GM21723 (cell line): Measurements from ENCODE around the gene LRP5.

Experiments
- ATAC-seq: cut with Tn5 transposase; IDR thresholded peaks from one replicate; pipeline ENCODE4 v1.9.1; 2021; ENCODE audit warnings: mild to moderate bottlenecking, moderate library complexity; ENCODE audit not compliant: unreplicated experiment

The LRP5 gene

GRCh38 chr11:68345776-68346461 is 33.5 kb downstream of the LRP5 start:
- ATAC-seq, result no peak

GRCh38 chr11:68346462-68346790 is 34.0 kb downstream of the LRP5 start:
- ATAC-seq, result no peak

GRCh38 chr11:68347345-68347744 is 35.0 kb downstream of the LRP5 start:
- no peak for ATAC-seq

- ATAC-seq, result no peak
These were observed 35.5 kb downstream of the LRP5 start for GRCh38 chr11:68347841-68348240.

GRCh38 chr11:68349461-68350249 is 37.3 kb downstream of the LRP5 start:
- ATAC-seq, result no peak

- no peak for ATAC-seq
These were observed 38.5 kb downstream of the LRP5 start for GRCh38 chr11:68350759-68351449.

DNA sequence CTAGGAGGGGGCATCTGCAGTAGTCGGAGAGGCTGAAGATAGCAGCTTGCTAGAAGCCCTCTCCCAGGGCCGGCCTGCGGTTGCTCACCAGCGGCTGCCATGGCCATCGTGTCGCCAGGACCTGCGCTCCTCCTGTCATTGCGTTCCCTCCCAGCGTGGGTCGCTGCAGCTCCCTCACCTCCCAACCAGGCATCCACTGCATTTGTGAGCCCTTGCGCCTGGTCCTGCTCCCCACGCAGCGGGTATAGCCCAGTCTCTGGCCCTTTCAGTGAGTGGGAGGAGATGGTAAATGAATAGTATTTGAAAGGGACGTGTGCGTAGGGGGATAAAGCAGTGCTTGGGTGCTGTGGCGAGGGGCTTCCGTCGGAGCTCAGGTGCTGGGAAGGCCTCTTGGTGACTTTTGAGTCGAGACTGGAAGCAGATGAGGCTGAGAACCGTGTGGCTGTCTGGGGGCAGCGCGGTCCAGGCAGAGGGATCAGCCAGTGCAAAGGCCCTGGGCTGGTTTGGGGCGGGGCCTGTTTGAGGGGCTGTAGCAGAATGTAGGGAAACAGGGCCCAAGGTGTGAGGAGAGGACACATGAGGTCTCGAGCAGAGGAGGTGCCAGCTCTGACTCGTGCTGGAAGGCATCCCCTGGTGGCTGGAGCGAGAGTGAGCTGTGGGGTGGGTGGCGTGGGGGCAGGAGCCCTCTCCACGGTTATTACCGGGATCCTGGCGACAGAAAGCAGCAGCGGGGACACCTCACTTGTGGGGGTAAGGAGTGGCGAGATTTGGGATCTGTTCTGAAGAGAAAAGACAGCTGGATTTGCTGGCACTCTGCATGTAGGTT is 39.3 kb downstream of the LRP5 start:
- ATAC-seq, result no peak

DNA sequence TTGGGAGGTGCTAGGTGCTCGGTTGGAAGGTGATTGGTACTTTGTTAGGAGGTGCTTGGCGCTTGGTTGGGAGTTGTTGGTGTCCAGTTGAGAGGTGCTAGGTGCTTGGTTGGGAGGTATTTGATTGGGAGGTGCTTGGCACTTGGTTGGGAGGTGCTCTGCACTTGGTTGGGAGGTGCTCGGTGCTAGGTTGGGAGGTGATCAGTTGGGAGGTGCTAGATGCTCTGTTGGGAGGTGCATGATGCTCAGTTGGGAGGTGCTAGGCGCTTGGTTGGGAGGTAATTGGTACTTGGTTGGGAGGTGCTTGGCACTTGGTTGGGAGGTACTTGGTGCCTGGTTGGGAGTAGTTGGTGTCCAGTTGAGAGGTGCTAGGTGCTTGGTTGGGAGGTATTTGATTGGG is 40.2 kb downstream of the LRP5 start:
- ATAC-seq, result no peak

DNA sequence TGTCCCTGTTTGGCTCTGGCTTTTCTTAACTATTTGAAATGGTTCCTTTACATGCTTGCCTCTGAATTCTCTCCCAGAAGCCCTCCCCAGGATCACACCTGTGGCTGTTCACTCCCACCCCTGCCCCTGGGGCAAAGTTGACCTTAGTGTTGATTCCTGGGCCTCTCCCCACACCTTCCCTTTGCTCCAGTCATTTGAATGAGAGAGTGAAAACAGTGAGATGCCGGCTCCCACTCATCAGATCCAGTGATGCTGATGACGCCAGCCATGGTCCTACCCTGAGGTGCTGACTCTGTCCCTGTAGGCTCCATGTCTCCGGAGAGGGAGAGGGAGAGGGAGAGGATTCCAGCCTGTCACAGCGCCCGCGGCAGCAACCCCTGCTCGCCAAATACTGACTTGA is 40.7 kb downstream of the LRP5 start:
- ATAC-seq, result no peak

- ATAC-seq, result no peak
These were observed 41.3 kb downstream of the LRP5 start for GRCh38 chr11:68353669-68354068.

DNA sequence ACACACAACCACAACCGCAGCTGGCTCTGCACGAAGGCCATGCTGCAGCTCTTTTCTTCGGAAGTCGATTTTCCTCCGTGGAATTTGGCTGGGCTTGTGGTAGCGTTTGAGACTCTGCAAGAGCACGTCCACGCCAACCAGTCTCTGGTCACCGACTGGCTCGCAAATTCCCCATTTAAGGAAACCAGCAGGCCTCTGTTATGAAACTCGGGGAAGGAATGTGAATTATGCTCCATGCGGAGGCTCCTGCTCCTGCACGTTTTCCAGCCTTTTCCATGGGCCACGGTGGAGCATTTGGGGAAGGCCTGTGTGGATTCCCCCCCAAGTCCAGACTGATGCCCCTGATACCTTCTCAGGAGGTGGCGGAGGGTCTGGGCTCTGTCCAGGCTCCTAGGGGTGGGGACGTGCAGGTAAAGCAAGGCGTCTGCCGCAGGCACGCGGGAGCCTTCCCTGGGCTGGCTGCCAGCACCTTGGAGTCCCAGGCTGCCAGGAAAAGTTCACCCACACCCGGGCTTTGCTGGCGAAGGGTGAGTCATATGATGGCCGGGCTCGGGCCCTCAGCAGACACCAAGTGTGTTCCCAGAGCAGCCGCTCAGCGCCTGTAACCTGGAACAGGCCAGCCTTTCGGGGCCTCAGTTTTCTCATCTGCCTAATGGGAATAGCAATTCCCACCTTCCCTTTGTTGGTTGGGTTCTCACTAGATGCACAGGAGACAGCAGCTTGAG is 41.9 kb downstream of the LRP5 start:
- no peak for ATAC-seq

DNA sequence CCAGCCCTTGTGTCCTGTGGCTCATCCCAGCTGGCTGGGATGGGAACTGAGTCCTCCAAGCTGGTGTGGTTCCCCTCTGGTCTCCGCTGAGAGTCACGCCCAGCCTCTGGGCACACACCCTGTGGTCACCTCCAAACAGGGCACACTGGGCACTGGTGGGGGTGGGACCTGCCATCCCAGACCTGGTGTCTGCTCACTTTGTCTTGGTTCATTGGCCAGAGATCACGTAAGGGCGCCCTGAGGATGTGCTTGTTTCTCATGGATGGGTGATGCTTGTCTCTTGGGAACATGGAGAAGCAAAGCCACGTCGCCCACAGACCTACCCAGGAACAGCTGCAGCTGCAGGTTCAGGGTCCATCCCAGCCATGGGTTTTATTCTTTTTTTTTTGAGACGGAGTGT is 43.1 kb downstream of the LRP5 start:
- no peak for ATAC-seq

- no peak for ATAC-seq
These were observed 45.2 kb downstream of the LRP5 start for GRCh38 chr11:68357568-68357967.

- no peak for ATAC-seq
These were observed 46.0 kb downstream of the LRP5 start for GRCh38 chr11:68358416-68358815.

GRCh38 chr11:68361702-68362101 is 49.3 kb downstream of the LRP5 start:
- ATAC-seq, result no peak

DNA sequence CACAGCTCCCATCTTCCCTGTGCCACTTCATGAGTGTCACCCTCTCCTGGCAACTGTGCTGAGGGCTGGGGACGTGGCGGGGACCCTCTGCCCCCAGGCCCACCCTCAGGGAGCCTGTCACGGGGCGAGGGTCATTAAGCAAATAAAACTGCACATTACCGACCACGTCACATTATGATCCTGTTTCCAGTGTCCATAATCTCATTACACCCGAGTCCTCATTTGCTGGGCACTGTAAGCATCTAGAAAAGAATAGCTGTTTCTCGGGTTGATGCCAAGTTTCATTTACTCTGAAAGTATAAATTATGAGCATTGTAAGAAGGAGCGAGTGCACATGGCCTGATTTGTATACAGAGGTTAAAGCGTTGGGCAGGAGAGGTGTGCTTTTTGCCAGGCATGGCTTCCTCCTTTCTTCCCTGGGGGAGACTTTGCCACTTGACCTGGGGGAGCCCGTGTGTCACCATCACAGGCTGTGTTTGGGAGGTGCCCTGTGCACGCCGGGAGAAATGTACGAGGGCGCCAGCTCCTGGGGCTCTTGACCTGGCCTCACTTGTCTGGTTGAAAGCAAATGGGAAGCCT is 50.5 kb downstream of the LRP5 start:
- no peak for ATAC-seq

GRCh38 chr11:68363776-68364175 is 51.4 kb downstream of the LRP5 start:
- no peak for ATAC-seq

GRCh38 chr11:68364581-68364980 is 52.2 kb downstream of the LRP5 start:
- no peak for ATAC-seq

DNA sequence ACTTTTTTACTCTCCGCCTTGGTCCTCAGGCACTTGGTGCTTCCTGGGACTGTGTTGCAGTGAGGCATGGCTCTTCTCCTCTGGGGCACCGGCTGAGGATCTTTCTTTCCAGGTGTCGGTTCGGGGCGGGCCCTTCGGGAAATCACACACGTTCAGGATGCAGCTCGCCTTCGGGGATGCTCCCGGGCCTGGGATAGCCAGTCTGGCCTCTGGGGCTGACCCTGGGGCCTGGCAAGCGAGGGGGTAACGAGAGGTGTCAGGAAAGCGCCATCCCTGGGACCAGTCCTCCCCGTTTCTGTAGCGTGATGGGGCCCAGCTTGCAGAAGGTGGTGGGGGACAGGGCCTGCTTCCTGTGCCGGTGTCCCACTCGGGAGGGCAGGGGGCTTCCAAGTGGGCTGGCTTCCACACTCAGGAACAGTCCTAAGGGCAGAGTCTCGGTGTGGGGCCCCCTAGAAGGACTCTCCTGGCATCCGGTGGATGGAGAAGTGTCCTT is 53.6 kb downstream of the LRP5 start:
- ATAC-seq, result no peak

GRCh38 chr11:68367252-68367651 is 54.9 kb downstream of the LRP5 start:
- no peak for ATAC-seq
